ENCODE results near the gene CGN. TPM values are rescaled to one million over a fixed set of nuclear protein-coding genes. Genes with fewer than 3 reads are reported as not detected.

The CGN gene
- total RNA-seq, 1 donor from 2014 or later, result not detected

DNA sequence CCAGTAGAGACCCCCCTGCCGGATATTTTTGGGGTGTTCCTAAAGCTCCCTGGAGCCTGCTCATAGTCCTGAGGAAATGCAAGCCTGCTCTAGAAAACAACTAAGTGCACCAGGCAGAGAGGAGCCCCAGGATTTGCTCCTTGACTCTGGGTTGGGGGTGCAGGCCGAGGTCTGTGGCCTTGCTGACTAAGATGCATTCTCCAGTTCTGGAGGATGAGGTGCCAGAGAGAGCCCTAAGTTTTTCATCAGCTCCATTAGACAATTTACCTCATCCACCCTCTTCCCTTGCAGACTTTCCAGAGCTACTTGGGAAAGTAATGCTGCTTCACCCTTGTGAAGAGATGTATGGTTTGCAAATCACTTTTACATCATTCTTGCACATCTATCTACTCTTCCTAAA is 38.0 kb downstream of the CGN start:
- Histone ChIP-seq H3K27ac (no peak overlapping the region), H3K36me3 (no peaks in the 10 kb centered on the region), H3K27me3 (no peaks in the 10 kb centered on the region), H3K4me1 (peaks cover 3 to 21% of the 10 kb centered on the region in 2 donors), H3K4me3 (no peak overlapping the region), H3K9me3 (no peaks in the 10 kb centered on the region)
- intact Hi-C loops (cut with DNase I), result no loop called here
- no peak for DNase-seq (ENCODE audit: low spot score in 2 of 2)
- TF ChIP-seq, protein P1, sequence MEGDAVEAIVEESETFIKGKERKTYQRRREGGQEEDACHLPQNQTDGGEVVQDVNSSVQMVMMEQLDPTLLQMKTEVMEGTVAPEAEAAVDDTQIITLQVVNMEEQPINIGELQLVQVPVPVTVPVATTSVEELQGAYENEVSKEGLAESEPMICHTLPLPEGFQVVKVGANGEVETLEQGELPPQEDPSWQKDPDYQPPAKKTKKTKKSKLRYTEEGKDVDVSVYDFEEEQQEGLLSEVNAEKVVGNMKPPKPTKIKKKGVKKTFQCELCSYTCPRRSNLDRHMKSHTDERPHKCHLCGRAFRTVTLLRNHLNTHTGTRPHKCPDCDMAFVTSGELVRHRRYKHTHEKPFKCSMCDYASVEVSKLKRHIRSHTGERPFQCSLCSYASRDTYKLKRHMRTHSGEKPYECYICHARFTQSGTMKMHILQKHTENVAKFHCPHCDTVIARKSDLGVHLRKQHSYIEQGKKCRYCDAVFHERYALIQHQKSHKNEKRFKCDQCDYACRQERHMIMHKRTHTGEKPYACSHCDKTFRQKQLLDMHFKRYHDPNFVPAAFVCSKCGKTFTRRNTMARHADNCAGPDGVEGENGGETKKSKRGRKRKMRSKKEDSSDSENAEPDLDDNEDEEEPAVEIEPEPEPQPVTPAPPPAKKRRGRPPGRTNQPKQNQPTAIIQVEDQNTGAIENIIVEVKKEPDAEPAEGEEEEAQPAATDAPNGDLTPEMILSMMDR (IDR thresholded peaks at IDR 0.05), result no peak

DNA sequence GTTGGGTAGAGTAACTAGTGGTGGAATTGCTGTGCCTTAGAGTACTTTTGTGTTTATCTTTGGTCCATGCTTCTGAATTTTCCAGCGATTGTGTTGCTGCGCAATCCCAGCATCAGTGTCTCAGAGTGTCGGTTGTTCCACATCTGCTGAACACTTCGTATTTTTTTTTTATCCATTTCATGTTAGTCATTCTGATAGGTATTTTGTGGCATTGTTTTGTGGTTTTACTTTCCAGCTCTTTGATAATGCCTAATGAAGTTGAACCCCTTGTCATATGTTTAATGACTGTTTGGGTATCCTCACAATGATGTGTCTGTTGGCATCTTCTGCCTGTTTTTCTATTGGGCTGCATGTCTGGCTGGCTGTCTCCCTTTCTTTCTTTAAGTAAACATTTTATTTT is 42.5 kb downstream of the CGN start:
- no peak for DNase-seq (ENCODE audit: low spot score in 2 of 2)
- Histone ChIP-seq H3K27ac (no peak overlapping the region), H3K4me3 (no peak overlapping the region), H3K4me1 (peaks cover 0 to 6% of the 10 kb centered on the region in 2 donors), H3K9me3 (no peaks in the 10 kb centered on the region), H3K36me3 (no peaks in the 10 kb centered on the region), H3K27me3 (no peaks in the 10 kb centered on the region)
- TF ChIP-seq, protein P1 (IDR thresholded peaks at IDR 0.05), result no peak
- intact Hi-C loops (cut with DNase I), result no loop called here

DNA sequence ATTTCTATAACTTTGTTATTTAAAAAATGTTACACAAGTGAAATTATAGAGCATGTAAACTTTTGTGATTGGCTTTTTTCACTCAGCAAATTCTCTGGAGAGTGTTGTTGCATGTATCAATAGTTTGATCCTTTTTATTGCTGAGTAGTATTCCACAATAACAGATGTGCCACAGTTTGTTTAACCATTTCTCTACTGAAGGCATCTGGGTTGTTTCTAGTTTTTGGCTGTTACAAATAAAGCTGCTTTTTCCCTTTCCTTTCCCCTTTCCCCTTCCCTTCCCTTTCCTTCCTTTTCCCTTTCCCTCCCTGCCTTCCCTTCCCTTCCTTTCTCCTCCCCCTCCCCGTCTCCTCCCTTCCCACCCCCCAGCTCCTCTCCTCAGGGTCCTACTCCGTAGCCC is 44.9 kb downstream of the CGN start:
- intact Hi-C loops (cut with DNase I), result no loop called here
- TF ChIP-seq, protein P1 (IDR thresholded peaks at IDR 0.05), result no peak

DNA sequence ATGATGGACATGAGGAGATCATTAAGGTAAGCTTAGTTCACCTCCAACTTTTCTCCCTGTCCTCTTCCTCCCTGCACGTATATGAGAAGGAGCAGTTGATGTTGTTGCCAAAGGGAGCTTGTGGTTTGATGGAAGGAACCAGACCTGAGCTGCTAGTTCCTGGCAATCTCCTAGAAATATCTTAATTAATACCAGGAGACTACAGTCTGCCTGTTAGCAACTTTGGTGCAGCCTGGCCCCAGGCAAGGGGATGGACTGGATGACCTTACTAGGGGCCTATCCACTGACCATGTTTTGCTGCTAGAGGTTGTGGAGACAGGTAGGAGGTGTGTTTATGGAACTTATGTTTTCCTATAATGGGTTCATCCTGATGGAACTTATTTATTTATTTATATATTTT is 51.5 kb downstream of the CGN start:
- no peak overlapping the region for H3K27ac ChIP-seq
- no peaks in the 10 kb centered on the region for H3K27me3 ChIP-seq
- H3K9me3 ChIP-seq, result no peaks in the 10 kb centered on the region
- H3K36me3 ChIP-seq, result peaks cover 16 to 41% of the 10 kb centered on the region in 2 donors
- no peak for DNase-seq (ENCODE audit: low spot score in 2 of 2)
- H3K4me3 ChIP-seq, result no peak overlapping the region
- intact Hi-C loops (cut with DNase I), result no loop called here
- TF ChIP-seq, protein P1 (IDR thresholded peaks at IDR 0.05), result no peak
- H3K4me1 ChIP-seq, result no peaks in the 10 kb centered on the region

More for the DNA sequence above, 44.9 kb downstream of the CGN start:
- H3K36me3 ChIP-seq, result no peaks in the 10 kb centered on the region
- no peaks in the 10 kb centered on the region for H3K27me3 ChIP-seq
- no peak for DNase-seq (ENCODE audit: low spot score in 2 of 2)
- H3K27ac ChIP-seq, result no peak overlapping the region
- no peaks in the 10 kb centered on the region for H3K9me3 ChIP-seq
- H3K4me1 ChIP-seq, result no peaks in the 10 kb centered on the region
- no peak overlapping the region for H3K4me3 ChIP-seq

DNA sequence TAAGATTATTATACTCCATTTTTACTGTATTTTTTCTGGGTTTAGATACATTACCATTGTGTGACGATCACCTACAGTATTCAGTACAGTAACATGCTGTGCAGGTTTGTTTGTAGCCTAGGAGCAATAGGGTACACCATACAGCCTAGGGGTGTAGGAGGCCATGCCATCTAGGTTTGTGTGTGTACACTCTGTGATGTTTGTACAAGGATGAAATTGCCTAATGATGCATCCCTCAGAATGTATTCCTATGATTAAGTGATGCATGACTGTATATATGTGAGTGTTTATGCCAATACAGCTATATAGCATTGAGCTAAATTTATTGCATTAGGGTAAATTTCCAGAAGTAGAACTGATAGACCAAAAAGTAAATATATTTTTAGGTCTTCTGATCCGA is 52.2 kb downstream of the CGN start:
- Histone ChIP-seq H3K27me3 (no peaks in the 10 kb centered on the region), H3K36me3 (peaks cover 16 to 41% of the 10 kb centered on the region in 2 donors), H3K9me3 (no peaks in the 10 kb centered on the region), H3K4me3 (no peak overlapping the region), H3K27ac (no peak overlapping the region), H3K4me1 (no peaks in the 10 kb centered on the region)
- TF ChIP-seq, protein P1 (IDR thresholded peaks at IDR 0.05), result no peak
- intact Hi-C loops (cut with DNase I), result no loop called here
- no peak for DNase-seq (ENCODE audit: low spot score in 2 of 2)

Measured in ascending aorta (tissue), 2 donors.